Mesendoderm (in vitro differentiated cells): ENCODE measurements around the gene EEF2K.

Source experiments
- DNase-seq: peaks from one replicate; pipeline ENCODE4 v3.0.0; 2013
- H2AK5ac ChIP-seq: 2 replicates; pipeline ENCODE4 v1.6.1; 2013; ENCODE audit warnings: low read length, inconsistent platforms
- H2BK120ac ChIP-seq: 2 replicates; pipeline ENCODE4 v1.6.1; 2013; ENCODE audit warnings: low read depth, mild to moderate bottlenecking, low read length, moderate library complexity, mixed read lengths
- H2BK15ac ChIP-seq: replicated peaks from 2 replicates; pipeline ENCODE4 v1.6.1; 2013; ENCODE audit warnings: low read depth, mild to moderate bottlenecking, moderate library complexity
- H2BK5ac ChIP-seq: 2 replicates; pipeline ENCODE4 v1.6.1; 2013; ENCODE audit warnings: low read length, inconsistent platforms
- H3K18ac ChIP-seq: 2 replicates; pipeline ENCODE4 v1.6.1; 2013; ENCODE audit warnings: mild to moderate bottlenecking, low read length, mixed read lengths
- H3K23ac ChIP-seq: one replicate; pipeline ENCODE4 v1.6.1; 2013; ENCODE audit warnings: low read length
- H3K27ac ChIP-seq: 2 replicates; pipeline ENCODE4 v1.5.1; 2013; ENCODE audit warnings: low read depth, mild to moderate bottlenecking, inconsistent platforms, low read length, moderate library complexity
- H3K27me3 ChIP-seq: 2 replicates; pipeline ENCODE4 v1.6.1; 2013; ENCODE audit warnings: low read length, control low read depth, mild to moderate bottlenecking, inconsistent platforms; ENCODE audit not compliant: insufficient read depth, poor library complexity
- H3K36me3 ChIP-seq: 2 replicates; pipeline ENCODE4 v1.6.1; 2013; ENCODE audit warnings: low read length, inconsistent platforms; ENCODE audit not compliant: control insufficient read depth, insufficient read depth
- H3K4ac ChIP-seq: one replicate; pipeline ENCODE4 v1.6.1; 2013; ENCODE audit warnings: low read depth, mild to moderate bottlenecking, low read length, moderate library complexity
- H3K4me1 ChIP-seq: 2 replicates; pipeline ENCODE4 v1.6.1; 2013; ENCODE audit warnings: low read depth, low read length, inconsistent platforms; ENCODE audit not compliant: control insufficient read depth
- H3K4me2 ChIP-seq: 2 replicates; pipeline ENCODE4 v1.6.1; 2013; ENCODE audit warnings: low read length
- H3K4me3 ChIP-seq: 2 replicates; pipeline ENCODE4 v1.5.1; 2013; ENCODE audit warnings: mild to moderate bottlenecking, low read length
- H3K56ac ChIP-seq: one replicate; pipeline ENCODE4 v1.6.1; 2013; ENCODE audit warnings: low read length
- H3K79me1 ChIP-seq: 2 replicates; pipeline ENCODE4 v1.6.1; 2013; ENCODE audit warnings: low read length, inconsistent platforms
- H3K79me2 ChIP-seq: 2 replicates; pipeline ENCODE4 v1.6.1; 2013; ENCODE audit warnings: mild to moderate bottlenecking, low read length; ENCODE audit not compliant: control insufficient read depth, insufficient read depth
- H3K9ac ChIP-seq: 2 replicates; pipeline ENCODE4 v1.6.1; 2013; ENCODE audit warnings: low read length, inconsistent platforms
- H4K5ac ChIP-seq: one replicate; pipeline ENCODE4 v1.6.1; 2013; ENCODE audit warnings: low read length
- H4K8ac ChIP-seq: one replicate; pipeline ENCODE4 v1.6.1; 2013; ENCODE audit warnings: low read depth, mild to moderate bottlenecking, control low read depth, low read length, moderate library complexity
- WGBS: extraction: QIAGEN DNeasy Blood & Tissue Kit; methylation state at CpG from one replicate; pipeline ENCODE4 v1.1.7; 2013; ENCODE audit warnings: low lambda C conversion rate, missing lambda C conversion rate; ENCODE audit not compliant: insufficient coverage; ENCODE audit errors: extremely low coverage; 5-methylcytosine and 5-hydroxymethylcytosine counted together

EEF2K gene

DNA sequence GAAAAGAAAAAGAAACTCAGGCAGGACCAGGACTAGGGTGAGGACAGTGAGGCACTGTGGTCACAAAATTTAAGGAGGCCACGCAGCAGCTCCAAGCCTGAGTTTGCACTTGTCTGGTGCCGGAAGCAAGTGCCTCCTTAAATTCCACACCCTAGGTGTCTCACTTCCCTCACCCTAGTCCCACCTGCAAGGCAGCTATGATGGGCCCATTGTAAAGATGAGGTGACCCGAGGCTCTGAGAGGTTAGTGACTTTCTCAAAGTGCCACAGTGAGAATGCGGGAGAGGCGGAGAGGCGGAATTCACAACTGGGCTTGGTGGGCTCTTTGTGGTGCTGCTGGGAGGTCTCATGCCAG lies 21.5 kb upstream of the EEF2K start:
- Histone ChIP-seq H3K18ac (no peak overlapping the region), H3K4me1 (no peaks in the 10 kb centered on the region), H3K36me3 (no peaks in the 10 kb centered on the region), H2BK15ac (no peak overlapping the region), H4K8ac (no peak overlapping the region), H2AK5ac (no peak overlapping the region), H3K4me2 (no peak overlapping the region), H3K23ac (no peak overlapping the region), H2BK120ac (no peak overlapping the region), H3K4me3 (no peak overlapping the region), H3K56ac (no peak overlapping the region), H2BK5ac (no peak overlapping the region), H4K5ac (no peak overlapping the region), H3K9ac (no peak overlapping the region), H3K79me2 (no peaks in the 10 kb centered on the region), H3K27ac (no peak overlapping the region), H3K79me1 (no peaks in the 10 kb centered on the region), H3K4ac (no peak overlapping the region), H3K27me3 (no peaks in the 10 kb centered on the region)
- WGBS: no CpG with 5 or more reads among the region's 6 CpGs
- DNase-seq: no peak

DNA sequence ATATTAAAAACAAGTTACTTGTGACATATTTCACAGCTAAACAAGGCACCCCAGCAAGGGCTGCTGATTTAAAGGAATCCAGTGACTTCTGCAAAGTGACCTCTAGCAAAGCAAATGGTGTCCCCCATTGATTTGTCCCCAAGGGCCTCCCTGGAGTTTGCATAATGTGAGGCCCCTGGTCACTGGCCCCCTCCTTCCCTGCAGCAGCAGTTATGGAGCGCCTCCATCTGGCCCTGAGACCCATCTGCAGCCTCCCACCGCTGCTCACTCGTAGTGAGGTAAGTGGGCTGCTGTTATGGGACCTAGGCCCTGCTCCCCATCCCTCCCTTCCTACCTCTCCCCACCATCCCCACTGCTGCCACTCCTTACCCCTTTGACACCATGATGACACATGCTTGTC lies 19.6 kb upstream of the EEF2K start:
- Histone ChIP-seq H2BK15ac (no peak overlapping the region), H3K4me1 (no peaks in the 10 kb centered on the region), H3K23ac (no peak overlapping the region), H4K5ac (no peak overlapping the region), H3K9ac (no peak overlapping the region), H3K36me3 (no peaks in the 10 kb centered on the region), H3K56ac (no peak overlapping the region), H3K27ac (no peak overlapping the region), H3K79me1 (no peaks in the 10 kb centered on the region), H2BK5ac (no peak overlapping the region), H3K79me2 (no peaks in the 10 kb centered on the region), H3K4me2 (no peak overlapping the region), H2AK5ac (no peak overlapping the region), H3K18ac (no peak overlapping the region), H4K8ac (no peak overlapping the region), H2BK120ac (no peak overlapping the region), H3K4ac (no peak overlapping the region), H3K4me3 (no peak overlapping the region), H3K27me3 (no peaks in the 10 kb centered on the region)
- DNase-seq: peak; percentile 69
- no CpG with 5 or more reads among the region's 3 CpGs for WGBS

DNA sequence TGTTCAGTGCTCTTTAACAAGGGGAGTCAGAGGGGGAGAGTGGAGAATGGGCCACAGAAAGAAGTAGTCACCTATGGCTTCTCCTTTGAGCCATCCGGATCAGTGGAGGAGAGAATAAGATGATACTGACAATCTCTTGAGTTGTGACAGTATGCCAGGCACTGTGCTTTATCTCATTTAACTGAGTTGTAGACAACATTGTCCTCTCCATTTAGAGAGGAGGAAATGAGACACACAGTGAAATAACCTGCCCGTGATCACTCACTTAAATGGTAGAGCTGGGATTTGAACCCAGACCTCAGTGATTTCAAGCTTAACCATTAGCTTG lies 17.8 kb upstream of the EEF2K start:
- Histone ChIP-seq H2BK120ac (no peak overlapping the region), H3K9ac (peak overlapping the region; percentile 6), H4K5ac (no peak overlapping the region), H3K27ac (no peak overlapping the region), H3K36me3 (no peaks in the 10 kb centered on the region), H3K4ac (no peak overlapping the region), H3K4me3 (no peak overlapping the region), H3K56ac (peak overlapping the region; percentile 27), H3K27me3 (no peaks in the 10 kb centered on the region), H3K79me1 (no peaks in the 10 kb centered on the region), H2AK5ac (no peak overlapping the region), H2BK15ac (no peak overlapping the region), H3K23ac (no peak overlapping the region), H4K8ac (no peak overlapping the region), H3K18ac (no peak overlapping the region), H3K79me2 (no peaks in the 10 kb centered on the region), H2BK5ac (no peak overlapping the region), H3K4me1 (no peaks in the 10 kb centered on the region), H3K4me2 (no peak overlapping the region)
- WGBS: no CpG with 5 or more reads among the region's 2 CpGs
- DNase-seq: no peak

DNA sequence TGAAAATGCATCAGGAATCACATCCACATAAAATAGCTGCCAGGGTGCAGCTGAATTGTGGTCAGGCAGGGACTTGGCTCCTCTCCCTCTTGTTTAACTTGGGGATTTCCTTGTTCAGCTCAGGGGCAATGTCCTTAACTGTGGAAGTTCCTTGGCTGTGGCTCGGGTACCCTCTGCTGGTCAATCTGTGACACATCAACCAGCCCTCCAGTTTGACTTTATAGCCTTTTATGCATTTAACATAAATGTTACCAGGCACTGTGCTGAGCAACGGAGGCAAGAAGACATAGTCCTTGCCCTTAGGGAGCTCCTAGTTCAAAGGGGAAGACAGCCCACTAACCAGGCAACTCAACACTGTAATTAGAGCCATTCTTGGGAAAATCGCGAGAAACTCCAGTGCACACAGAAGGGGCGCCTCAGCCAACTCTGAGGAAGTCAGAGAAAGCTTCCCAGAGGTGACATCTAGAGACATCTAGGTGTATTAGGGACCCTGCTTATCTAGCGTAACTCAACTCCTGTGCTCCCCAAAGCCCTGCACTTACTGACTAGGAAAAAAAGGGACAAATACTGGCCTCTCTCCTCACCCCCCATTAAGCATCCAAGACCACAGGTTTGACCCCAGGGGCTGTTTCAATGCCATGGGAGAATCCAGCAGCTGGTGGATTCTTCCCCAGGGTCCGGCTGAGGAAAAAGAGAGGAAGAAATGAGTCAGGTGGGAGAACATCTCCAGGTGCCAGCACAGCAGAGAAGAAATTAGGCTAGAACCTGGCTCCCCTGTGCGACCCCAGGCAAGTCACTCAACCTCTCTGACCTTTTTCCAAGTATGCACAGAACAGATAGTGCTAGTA lies 17.3 kb upstream of the EEF2K start:
- no peak overlapping the region for H3K18ac ChIP-seq
- no peaks in the 10 kb centered on the region for H3K27me3 ChIP-seq
- H2BK15ac ChIP-seq: no peak overlapping the region
- DNase-seq: peak; percentile 83
- no peak overlapping the region for H3K56ac ChIP-seq
- H3K9ac ChIP-seq: no peak overlapping the region
- H3K23ac ChIP-seq: no peak overlapping the region
- H3K4ac ChIP-seq: no peak overlapping the region
- H3K4me3 ChIP-seq: no peak overlapping the region
- H3K4me1 ChIP-seq: no peaks in the 10 kb centered on the region
- no peak overlapping the region for H2BK120ac ChIP-seq
- H3K27ac ChIP-seq: no peak overlapping the region
- H2AK5ac ChIP-seq: no peak overlapping the region
- no peaks in the 10 kb centered on the region for H3K79me1 ChIP-seq
- WGBS: no CpG with 5 or more reads among the region's 8 CpGs
- H3K4me2 ChIP-seq: no peak overlapping the region
- H3K36me3 ChIP-seq: no peaks in the 10 kb centered on the region
- no peak overlapping the region for H4K8ac ChIP-seq
- H3K79me2 ChIP-seq: no peaks in the 10 kb centered on the region
- H4K5ac ChIP-seq: no peak overlapping the region
- no peak overlapping the region for H2BK5ac ChIP-seq

DNA sequence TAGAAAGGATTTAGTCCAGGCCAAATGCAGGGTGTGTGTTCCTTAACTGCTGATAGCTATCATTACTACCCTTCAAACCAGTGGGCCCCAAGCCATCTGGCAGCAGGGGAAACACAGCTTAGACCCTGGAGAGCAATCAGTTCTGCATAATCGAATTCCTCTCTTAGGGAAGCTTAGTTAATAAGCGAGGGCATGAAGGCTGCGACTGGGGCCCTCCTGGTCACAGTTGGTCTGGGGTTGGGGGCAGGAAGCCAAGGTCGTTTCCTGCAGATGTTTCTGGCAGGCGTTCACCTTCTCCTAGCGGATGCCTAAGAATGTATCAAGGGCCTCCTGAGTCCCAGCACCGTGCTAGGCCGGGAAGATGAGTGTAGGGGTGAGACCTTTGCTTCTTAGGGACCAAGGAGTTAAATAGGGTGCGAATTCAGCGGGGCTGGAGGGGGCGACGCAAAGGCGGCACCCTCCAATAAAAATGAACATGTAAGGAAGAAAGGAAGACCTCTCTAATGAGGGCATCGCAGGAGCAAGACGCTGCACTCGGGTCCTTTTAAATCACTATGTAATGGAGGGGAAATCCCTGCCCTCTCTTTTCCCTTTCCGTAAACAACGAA lies 16.5 kb upstream of the EEF2K start:
- Histone ChIP-seq H3K79me2 (no peaks in the 10 kb centered on the region), H2BK120ac (no peak overlapping the region), H3K27ac (no peak overlapping the region), H3K9ac (peak overlapping the region; percentile 70), H4K5ac (no peak overlapping the region), H3K18ac (no peak overlapping the region), H2BK5ac (no peak overlapping the region), H3K4me3 (peak overlapping the region; percentile 58), H2AK5ac (no peak overlapping the region), H3K4ac (no peak overlapping the region), H3K4me1 (no peaks in the 10 kb centered on the region), H4K8ac (no peak overlapping the region), H2BK15ac (no peak overlapping the region), H3K36me3 (no peaks in the 10 kb centered on the region), H3K4me2 (peak overlapping the region; percentile 96), H3K79me1 (no peaks in the 10 kb centered on the region), H3K56ac (peak overlapping the region; percentile 88), H3K23ac (no peak overlapping the region), H3K27me3 (no peaks in the 10 kb centered on the region)
- no peak for DNase-seq
- WGBS: no CpG with 5 or more reads among the region's 18 CpGs
